NOMO-1 treated with DMSO at 0.1 percent for 48 hours (cell line): ENCODE measurements around the gene NRBF2.

Source experiments
- DNase-seq: peaks from one replicate; lab custom pipeline; 2025; ENCODE audit not compliant: unreplicated experiment; lab: John Stamatoyannopoulos, UW

NRBF2 gene

DNA sequence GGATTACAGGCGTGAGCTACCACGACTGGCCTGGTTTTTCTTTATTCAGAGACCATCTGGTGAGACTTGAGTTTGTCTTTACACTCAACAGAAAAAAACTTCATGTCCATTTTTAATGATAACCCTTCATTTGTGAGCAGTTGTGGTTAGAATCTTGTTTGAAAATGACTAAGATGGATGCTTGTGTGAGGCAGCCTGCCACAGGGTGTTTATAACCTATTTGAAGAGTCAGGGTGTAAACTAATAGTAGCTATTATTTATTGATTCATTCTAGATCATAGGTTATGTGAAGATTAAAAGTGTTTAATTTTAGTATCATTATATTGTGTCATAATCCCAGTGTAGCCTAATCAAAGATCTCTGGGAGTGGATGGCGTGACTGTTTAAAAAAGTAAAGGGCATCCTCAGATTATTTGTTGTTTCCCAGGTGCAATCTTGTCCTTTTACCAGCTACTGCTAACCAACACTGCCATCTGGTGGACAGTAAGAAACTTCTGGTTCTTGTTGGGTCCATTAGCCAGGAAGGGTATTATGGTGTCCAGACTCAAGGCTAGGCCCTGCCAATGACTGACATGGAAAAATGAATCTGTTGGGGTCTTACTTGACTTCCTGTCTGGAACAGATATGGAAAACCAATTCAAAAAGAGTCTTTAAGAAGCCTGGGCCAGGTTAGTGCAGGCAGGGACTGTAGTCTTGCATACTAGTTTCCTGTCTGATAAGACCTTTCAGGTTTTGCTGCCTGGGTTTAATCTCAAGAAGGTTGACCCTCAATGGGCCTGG is 24.9 kb downstream of the NRBF2 start:
- DNase-seq, result peak; percentile 77

DNA sequence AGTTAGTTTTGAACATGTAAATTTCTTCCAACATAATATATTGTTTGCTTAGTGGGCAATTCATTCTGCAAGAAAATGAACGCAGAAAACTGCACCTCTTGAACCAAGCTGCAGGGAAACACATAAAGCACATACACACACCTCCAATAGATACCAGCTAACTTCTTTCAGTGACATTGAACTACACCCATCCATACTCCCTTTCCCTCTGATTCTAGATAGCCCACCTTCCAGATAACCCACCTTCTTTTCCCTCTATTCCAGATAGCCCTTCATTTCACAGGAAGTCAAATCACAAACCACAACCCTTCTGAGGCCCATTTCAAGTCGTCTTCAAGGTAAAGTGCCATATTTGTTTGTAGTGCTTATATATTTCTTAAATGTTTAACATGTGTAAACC is 28.5 kb downstream of the NRBF2 start:
- no peak for DNase-seq

DNA sequence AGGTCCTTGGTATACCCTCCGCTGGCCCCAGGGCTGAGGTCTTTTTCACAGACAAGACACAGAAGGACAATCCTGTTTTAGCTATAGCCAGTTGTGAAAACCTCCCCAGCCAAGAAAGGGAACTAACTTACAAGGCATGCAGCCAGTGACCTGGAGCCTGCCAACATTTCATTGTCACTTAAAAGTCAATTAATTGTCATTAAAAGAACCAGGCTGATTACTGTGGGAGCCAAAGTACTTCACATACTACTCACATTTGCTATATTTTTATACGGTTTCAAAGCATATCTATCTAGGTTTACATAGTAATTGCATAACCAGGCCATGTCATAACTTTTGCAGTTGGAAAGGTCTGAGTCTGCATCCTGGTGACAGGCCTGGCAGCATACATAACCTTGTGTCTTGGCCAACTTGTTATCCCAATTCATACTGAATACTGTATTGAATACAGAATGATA is 31.1 kb downstream of the NRBF2 start:
- DNase-seq, result no peak

DNA sequence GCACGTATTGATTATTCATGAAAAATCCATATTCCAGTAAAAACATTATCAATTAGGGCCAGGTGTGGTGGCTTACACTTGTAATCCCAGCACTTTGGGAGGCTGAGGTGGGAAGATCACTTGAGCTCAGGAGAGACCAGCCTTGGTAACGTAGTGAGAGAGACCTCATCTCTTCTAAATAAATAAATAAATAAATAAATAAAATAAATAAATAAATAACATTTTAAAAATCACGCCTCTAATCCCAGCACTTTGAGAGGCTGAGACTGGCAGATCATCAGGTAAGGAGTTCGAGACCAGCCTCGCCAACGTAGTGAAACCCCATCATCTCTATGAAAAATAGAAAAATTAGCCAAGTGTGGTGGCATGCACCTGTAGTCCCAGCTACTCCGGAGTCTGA is 32.1 kb downstream of the NRBF2 start:
- no peak for DNase-seq

DNA sequence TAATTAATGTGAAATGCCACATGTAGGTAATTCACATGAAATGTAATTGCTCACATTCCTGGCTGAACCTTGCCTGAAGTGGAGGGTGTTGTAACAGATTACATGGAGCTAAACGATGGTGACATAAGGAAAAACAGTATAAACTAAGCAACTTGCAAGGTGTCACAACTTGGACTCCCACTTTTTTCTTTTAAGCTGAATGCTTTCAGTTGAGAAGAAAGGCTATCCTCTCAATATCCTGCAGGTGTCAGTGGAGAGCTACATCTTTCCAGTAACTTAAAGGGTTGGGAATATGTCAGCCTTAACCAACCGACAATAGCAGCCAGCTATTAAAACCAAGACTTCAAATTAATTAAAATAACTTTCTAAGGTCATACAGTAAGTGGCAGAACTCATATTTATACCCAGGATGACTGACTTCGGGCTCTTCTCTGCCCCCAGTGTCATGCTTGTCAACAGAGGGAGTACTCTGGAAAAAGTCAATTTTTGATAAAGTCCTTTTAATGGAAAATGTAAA is 33.7 kb downstream of the NRBF2 start:
- peak; percentile 75 for DNase-seq

DNA sequence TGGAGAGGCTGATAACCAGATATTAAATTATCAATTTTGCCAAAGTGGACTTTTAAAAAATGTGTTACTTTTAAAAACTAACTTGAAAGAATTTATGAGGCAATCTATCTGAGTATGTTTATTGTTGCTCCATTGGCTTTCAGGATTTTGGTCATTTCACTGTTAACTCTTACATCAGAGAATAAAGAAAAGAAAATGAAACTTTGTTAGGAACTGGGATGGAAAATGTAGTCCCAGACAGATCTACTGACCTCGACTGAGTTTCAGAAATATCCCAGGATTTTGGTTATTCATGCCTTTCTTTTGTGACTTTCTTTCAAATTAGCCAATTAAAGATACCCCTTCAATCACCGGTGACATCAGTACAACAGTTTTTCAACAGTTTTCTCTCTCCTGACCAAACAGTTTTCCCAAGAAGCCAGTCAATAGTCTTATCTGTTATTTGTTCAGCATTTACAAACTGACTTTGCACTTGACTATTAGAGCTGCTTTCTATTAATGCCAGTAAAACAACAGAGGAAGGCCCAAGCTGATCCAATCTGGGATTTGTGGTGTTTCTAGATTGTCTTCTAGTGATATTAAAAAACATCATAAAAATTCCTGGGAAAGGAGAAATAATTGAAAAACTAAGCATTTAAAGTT is 35.8 kb downstream of the NRBF2 start:
- DNase-seq, result no peak

DNA sequence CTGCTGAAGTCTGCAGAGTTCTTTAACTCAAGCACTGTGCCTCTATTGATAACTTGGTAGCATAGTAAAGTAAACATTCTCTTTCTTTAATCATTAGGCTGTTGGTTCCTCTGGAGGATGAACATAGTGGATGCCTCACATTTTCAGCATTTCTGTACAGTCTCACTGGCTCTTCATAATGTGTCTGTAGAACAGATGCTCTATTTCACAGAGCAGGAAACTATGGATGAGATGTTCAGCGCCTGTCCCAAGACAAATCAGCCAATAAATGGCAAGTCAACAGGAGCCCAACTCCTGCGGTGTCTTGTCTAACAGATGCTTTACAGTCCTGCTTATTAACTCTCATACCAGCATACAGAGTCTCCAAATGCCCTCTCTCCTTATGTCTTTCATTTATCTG is 36.5 kb downstream of the NRBF2 start:
- no peak for DNase-seq

DNA sequence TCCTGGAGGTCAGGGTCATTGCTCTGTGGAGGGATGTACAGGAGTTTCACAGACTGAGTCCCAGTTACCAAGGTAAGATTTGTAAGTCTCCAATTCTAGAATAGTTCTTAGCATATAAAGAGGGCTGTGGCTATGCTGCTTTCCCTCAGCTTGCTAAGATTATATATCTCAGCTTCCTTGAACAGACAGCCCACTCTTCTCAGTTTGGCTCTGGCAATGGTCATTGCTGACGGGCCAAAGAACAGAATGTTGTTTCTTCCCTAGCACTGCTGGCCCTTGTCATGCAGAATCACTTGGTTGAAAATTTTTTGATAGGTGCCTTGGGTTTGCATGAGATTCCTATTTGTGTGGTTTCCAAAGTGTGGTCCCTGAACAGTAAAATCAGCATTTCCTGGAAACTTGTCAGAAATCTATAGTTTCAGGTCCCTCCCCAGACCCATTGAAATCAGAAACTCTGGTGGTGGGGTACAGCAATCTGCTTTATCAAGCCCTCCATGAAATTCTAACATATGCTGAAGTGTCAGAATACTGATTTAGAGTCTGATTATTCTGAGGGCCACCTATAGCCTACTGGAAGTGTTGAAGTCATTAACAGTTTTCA is 38.2 kb downstream of the NRBF2 start:
- DNase-seq, result no peak

DNA sequence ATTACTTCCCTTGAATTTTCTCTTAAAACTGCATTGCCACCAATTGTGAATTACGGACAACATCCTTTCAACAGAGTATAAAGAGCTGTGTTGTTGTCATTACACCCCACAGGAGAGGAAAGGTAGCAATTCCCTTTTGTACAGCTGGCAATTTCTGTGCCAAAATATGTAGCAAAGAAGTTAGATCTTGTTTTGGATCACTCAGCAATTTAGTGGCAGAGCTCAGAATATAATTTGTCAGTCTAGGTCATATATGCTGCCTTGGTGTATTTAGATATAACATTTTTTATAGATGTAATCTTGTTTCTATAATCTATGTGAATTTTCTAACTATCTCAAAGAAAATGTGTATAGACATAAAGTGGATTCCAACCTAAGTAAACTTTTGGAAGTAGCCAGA is 38.8 kb downstream of the NRBF2 start:
- DNase-seq, result no peak

DNA sequence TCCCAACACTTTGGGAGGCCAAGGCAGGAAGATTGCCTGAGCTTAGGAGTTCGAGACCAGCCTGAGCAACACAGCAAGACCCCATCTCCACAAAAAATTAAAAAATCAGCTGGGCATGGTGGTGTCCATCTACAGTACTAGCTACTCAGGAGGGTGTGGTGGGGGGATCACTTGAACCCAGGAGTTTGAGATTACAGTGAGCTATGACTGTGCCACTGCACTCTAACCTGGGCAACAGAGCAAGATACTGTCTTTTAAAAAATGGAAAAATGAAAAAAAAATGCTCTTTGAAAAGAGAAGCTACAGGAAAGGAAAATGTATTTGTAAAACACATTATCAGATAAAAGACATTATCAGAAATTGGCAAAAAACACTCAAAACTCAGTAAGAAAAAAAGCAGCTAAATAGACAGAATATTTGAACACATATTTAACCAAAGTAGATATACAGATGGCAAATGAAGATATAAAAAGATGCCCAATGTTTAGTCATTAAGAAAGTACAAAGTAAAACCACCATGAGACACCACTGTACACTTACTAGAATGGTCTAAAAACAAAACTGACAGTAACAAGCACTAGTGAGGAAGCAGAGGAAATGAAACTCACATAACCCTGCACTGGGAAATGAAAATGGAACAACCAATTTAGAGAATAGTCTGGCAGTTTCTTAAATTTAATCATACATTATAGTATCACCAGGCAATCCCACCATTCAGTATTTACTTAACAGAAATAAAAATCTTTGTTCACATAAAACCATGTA is 40.5 kb downstream of the NRBF2 start:
- DNase-seq, result peak; percentile 74

DNA sequence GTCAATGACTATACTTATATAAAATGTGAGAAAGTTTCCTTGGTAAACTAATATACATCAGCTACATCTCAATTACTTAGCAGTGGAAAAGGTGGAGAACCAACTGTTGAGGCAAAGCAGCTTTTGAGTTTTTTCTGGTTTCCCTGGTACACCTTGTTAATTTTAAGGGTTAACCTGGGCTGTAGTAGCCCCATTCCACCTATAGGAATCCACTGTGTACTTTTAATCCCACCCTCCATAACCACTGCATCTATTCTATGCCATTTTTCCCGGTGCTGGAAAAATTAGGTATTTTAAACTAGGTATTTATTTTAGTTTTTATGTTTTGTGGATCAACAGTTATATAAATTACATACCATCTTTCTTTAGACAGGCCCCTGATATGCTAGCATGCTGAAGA is 42.4 kb downstream of the NRBF2 start:
- DNase-seq, result no peak

DNA sequence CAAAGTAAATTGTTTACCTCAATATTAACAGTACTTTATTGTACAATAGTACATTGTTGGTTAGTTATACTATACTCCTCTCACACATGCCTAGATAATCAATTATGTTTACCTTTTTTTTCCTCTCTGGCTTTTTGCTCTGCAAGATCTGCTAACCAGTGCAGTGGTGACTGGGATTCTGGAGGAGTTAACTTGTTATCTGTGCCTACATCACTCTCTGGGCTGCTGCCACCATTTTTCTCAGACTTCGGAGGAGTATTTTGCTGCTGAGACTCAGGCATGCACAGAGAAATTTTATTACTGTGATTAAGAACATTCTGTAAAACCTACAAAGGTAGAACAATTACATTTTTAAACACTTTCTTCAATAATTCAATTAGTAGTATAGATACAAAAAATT is 59.7 kb downstream of the NRBF2 start:
- DNase-seq, result no peak

DNA sequence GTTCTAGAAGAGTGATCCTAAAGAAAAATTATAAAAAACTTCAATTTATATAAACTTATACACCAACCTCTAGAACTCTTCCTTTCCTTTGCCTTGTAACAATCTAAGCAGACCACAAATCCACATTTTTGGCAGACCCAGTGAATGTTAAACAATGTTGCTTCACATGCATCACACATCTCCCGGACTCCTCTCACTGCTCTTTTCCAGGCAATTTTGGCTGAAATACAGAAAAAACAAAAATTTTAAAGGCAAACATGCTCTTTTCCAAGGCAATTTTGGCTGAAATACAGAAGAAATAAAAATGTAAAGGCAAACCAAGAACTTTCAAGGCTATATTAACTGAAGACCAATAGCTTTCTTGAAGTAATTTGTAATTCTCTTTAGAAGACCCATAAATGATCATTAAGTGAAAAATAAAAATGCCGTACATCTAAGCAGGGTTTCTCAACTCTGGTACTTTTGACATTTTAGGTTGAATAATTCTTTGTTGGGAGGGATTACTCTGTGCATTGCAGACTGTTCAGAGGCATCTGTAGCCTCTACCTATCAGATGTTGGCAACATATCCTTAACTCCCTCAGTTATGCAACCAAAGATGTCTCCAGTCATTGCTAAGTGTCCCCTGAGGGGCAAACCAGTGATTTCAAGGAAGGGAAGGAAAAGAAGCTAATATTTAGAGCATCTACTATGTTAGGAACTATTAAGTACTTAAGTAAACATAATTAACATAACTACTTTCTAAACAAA is 64.4 kb downstream of the NRBF2 start:
- DNase-seq, result no peak

DNA sequence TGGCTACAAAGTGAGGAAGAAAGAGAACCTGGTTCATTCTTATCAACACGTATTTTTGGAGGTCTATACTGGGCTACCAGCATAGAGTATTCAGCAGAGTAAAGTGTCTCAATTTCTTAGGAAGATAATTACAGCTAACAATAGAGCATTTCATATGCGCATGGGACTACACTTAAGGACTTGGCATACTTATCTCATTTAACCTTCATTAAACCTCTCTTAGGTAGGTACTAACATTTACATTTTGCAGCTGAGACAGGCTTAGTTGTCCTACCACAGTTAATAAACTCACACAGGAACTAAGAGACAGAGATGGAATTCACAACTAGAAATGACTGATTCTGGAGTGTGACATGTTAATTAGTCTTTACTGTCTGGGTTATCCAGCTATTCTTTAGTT is 66.6 kb downstream of the NRBF2 start:
- DNase-seq, result no peak

DNA sequence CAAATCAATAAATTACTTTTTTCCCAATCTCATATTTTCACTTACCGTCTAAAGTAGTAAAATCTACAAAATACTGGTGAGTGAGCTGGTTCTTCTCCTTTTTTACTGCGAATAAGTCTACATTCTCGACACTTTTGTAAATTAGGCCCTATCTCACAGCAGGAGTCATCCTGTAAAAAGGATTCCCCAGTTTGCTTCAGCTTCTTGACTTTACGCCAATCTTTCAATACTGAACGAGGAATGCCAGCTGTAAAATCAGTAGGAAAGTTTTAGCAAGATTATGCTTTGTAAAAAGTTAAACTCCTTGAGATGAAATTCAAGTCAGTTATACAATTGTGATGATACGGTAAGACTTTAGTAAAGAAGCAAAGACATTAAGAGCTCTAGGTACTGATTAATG is 67.3 kb downstream of the NRBF2 start:
- DNase-seq, result no peak

DNA sequence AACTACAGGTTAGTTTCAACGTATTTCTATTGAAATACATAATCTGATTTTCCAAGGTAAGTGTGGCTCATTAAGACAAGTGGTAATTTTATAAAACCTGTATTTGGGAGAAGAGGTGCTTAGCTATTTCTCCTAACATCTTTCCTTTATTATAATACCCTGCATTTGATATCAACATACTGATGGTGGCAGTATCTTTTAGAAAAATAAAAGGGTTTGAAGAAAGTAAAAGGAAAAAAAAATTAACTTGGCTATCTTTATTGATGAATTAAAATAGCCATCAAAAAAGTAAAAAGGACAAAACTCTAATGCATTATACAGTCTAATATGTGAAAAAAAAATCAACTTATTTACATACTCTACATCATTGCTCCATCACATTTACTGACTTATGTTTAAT is 68.0 kb downstream of the NRBF2 start:
- DNase-seq, result no peak
